Amniotic stem cell (primary cell): ENCODE results near the gene DDX20.
"Not testable (repeated sequence)": the region's sequence is repeated elsewhere in the genome, so short reads cannot be mapped to it uniquely, and the experiment has no call there.

Experiments
- DNase-seq: peaks from one replicate; lab custom pipeline; 2025; lab: John Stamatoyannopoulos, UW

Gene DDX20

DNA sequence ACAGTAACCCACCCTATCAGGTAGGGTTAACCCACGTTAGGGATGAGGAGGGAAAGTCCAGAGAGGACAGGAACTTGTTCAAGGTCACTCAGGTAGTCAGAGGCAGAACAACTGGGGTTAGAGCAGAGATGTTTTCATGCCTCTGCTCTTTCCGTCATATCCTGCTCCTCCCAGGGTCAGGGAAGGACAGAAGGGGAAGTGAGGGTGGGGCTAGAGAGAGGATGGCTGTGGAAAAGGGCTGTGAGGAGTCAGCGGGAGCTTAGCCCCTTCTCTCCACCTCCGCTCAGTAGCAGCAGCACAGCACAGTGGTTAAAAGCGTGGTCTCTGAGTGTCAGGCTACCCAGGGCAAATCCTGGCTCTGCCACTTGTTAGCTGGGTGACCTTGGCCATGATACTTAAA is 36.5 kb downstream of the DDX20 start:
- DNase-seq = no peak

GRCh38 chr1:111793923-111794322 is 38.2 kb downstream of the DDX20 start:
- no peak for DNase-seq

- DNase-seq = no peak
Measured at GRCh38 chr1:111795401-111795800, 39.7 kb downstream of the DDX20 start.

DNA sequence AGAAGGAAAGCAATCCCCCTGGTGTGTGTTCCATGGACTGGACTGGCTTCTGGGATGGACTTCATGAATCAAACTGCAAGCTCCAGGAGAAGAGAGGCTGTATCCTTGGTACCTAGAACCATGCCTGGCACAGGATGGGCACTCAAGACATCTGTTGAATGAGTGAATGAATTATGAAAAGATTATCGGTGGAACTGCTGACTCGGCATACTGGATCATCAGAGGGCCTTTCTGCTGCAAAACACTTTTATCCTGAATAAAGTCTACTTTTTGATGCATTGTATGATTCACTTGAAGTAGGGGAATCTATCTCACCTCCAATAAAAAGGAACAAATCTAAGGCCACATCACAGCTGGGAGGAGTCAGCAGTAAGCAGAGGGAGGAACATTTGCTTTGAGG is 42.9 kb downstream of the DDX20 start:
- DNase-seq = no peak

DNA sequence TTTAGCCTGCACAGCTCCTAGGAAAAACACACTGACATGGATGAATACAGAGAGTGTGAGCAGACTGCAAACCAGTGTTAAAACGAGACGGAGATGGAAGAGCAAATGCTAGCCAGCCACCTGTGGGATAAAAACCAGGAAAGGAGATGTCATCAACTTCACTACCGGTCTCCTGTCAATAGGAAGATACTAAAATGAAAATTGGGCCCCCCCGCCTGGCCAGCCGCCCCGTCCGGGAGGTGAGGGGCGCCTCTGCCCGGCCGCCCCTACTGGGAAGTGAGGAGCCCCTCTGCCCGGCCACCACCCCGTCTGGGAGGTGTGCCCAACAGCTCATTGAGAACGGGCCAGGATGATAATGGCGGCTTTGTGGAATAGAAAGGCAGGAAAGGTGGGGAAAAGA is 44.0 kb downstream of the DDX20 start:
- not testable (repeated sequence) for DNase-seq

DNA sequence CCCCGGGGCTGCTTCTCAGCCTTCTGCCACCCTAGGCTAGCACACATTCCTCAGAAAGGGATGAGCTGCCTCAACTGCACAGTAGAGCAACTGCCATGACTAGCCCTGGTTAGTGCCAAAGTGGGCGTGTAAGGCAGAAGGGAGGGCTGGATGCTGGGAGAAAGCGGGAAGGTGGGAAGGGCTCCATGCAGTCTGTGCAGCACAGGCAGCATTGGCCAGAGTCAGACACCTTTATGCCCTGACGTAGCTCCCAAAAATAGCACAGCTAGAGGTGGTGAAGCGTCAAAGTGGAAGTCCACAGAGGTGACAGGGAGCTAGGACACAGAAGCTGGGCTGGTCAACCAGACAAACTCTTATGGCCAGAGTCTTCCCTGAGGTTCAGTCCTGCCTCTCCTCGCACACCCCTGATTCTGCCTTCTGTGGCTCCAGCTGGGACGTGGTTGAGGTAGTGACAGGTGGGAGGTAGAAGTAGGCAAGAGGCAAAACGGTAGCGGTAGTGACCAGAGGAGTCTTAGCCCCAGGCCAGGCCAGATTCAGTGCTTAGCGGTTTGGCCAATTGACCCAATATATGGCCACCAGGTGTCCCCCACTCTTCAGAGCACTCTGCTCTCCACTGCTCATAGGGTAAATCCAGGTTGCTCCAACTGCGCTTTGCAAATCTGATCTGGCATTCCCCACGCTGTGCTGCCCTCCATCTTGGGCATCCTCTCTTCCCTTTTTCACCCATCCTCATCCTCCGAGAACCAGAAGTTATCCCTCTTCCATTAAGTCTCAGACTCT is 45.6 kb downstream of the DDX20 start:
- DNase-seq = no peak

GRCh38 chr1:111802110-111802509 is 46.4 kb downstream of the DDX20 start:
- DNase-seq = no peak

GRCh38 chr1:111802984-111803383 is 47.3 kb downstream of the DDX20 start:
- DNase-seq = no peak

DNA sequence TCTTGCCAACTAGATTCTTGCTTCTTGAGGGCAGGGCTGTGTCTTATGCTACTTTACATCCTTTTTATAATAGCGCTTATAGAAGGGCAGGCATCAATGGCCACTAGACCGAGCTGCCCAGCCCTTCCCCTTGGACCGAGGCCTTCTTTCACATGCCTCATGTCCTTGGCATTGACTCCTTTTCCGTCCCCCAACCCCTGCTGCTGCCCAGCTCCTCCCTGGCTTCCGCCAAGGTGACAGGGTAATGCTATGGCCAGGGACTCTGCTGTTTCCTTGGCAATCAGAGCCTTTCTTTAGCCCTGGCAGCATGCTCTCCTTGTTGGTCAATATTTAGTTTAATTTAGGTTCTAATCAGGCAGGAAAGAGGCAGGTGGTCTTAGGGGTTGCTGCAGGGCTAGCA is 48.2 kb downstream of the DDX20 start:
- no peak for DNase-seq

DNA sequence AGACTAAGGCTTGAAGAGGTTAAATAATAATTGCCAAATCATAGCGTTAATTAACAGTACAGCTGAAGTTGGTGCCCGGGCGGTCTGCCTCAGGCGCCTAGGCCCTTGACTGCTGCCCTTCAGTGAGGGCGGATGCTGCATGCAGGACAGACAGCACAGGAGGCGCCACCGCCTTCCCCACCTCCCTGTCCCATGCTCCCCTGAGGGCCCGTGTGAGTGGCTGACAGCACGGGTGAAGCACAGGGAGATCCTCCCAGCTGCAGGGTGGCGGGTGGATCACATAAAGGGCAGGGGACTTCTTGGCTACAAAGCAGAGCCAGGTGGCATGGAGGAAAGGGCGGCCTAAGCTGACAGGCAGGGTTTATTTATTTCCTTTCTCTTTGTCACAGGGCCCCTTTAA is 49.1 kb downstream of the DDX20 start:
- DNase-seq = no peak

- DNase-seq = no peak
Measured at GRCh38 chr1:111805251-111805650, 49.5 kb downstream of the DDX20 start.

- DNase-seq = no peak
Measured at GRCh38 chr1:111811891-111812290, 56.2 kb downstream of the DDX20 start.

DNA sequence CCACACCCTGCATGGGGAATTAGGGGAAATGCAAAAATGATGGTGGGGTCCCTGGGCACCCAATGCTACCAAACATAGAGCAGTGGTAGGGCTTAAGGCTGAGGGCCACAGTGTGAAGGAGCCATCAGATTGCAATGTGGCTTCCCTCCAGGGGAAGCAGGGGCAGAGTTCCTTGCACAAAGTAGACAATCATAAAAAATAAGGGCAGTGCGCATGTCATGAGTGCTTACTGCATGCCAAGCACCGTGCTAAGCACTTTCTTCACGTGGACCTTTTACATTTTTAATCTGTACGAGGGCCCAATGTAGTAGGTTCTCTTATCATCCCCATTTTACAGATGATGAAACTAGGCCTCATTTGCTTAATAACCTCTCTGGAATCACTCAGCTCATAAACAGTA is 56.6 kb downstream of the DDX20 start:
- DNase-seq = no peak

DNA sequence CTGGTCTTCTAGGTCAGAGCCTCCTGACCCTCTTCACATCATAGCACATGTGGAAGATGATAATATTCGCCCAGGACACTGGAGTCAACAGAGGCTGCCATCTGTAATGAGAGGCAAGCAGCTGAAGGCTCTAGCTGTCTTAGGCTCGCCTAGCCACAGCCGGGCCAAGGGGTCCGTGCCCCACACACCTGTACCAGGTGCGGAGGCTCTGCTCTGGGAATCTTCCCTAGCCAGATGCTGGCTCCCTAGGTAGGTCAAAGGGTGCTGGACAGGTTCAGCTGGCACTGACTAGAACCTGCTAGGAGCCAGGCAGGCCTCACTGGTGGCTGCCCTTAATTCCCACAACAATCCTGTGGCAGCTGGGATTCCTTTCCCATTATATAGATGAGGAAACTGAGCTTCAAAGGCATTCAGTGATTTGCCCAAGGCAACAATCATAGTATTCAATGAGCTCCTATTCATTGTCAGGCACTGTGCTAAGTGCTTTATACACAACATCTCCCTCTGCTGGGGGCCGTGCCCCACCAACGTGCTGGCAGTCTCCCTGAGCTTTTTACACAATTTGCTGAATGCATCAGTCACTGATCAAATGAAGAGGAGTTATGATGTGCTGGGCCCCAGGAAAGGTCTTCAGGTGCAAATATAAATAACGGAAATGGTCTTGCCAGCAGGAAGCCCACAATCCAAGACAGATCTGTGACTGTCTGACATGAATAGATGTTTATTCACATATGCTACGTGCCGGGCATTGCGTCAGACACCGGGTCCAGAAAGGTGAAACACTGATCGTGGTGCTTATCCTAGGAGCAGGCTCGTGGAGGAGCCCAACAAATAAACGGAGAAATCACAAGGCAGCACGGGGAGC is 58.0 kb downstream of the DDX20 start:
- DNase-seq = no peak

- DNase-seq = no peak
Measured at GRCh38 chr1:111814305-111814628, 58.6 kb downstream of the DDX20 start.

DNA sequence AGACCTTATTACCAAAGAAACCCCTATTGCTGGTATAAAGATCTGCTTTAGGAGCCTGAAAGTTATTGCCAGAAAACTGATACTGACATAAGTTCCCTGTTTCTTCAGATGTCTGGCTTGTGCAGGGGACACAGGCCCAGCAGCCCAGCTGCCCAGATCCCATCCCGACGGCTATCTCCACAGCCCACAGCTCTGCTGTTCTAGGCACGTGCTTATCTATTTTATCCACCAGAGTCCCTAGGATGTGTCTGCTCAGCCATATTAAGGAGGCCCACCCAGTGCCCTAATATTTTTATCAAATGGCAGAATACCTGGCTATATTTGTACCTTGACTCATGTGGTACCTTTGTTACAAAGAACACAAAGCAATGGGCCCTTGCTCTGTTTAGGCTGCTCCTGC is 58.9 kb downstream of the DDX20 start:
- no peak for DNase-seq
